Neural progenitor cell (in vitro differentiated cells): ENCODE results near the gene MCUR1.

Source experiments
- CTCF ChIP-seq: fragments of 200-600 bp; sonication (generic); IDR thresholded peaks from 2 replicates; pipeline ENCODE4 v1.5.1; 2017; ENCODE audit warnings: antibody characterized with exemption, mild to moderate bottlenecking
- EZH2 ChIP-seq: fragments of 200-600 bp; sonication (generic); IDR thresholded peaks from 2 replicates; pipeline ENCODE4 v1.6.1; 2017; ENCODE audit warnings: antibody characterized with exemption, mild to moderate bottlenecking, moderate library complexity

- TF ChIP-seq CTCF (no peak), EZH2 (no peak)
These were observed 34.3 kb upstream of the MCUR1 start for GRCh38 chr6:13848522-13849150.
